ENCODE data around the gene EXOSC6.
"Not testable (repeated sequence)": the region's sequence is repeated elsewhere in the genome, so short reads cannot be mapped to it uniquely, and the experiment has no call there.

Gene EXOSC6

GRCh38 chr16:70199170-70199569 is 52.6 kb downstream of the EXOSC6 start:
- not testable (repeated sequence) for DNase-seq (ENCODE audit: low read depth in 3 of 3)

GRCh38 chr16:70198666-70199065 is 53.1 kb downstream of the EXOSC6 start:
- DNase-seq (ENCODE audit: low read depth in 3 of 3): not testable (repeated sequence)

DNA sequence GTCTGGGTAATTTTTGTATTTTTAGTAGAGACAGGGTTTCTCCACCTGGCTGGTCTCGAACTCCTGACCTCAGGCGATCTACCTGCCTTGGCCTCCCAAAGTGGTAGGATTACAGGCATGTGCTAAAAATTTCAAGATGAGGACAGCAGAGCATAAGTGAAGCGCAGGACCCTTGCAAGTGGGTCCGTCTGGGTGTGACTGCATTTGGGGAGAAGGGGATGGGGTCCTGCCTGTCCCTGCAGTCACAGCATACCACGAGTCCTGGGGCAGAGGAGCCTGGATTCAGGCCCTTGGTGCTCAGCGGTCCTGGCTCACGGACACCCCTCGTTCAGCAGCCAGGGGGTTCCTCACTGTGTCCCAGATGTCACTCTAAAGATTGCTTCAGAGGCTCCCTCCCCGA is 53.5 kb downstream of the EXOSC6 start:
- not testable (repeated sequence) for DNase-seq (ENCODE audit: low read depth in 3 of 3)

- DNase-seq (ENCODE audit: low read depth in 3 of 3): not testable (repeated sequence)
Observed at GRCh38 chr16:70197611-70198010, 54.1 kb downstream of the EXOSC6 start.
